HG03457 (cell line): Measurements from ENCODE around the gene PLOD2.
"Not testable (repeated sequence)": the region's sequence is repeated elsewhere in the genome, so short reads cannot be mapped to it uniquely, and the experiment has no call there.

ENCODE experiments used
- ATAC-seq: cut with Tn5 transposase; IDR thresholded peaks from one replicate; pipeline ENCODE4 v1.9.1; 2021; ENCODE audit warnings: moderate number of reproducible peaks; ENCODE audit not compliant: unreplicated experiment

The PLOD2 gene

GRCh38 chr3:146142757-146143156, 18.2 kb downstream of the PLOD2 start:
- ATAC-seq = no peak

- no peak for ATAC-seq
These were observed 21.3 kb downstream of the PLOD2 start for GRCh38 chr3:146139586-146140110.

GRCh38 chr3:146138902-146139301, 22.1 kb downstream of the PLOD2 start:
- no peak for ATAC-seq

GRCh38 chr3:146136647-146137046, 24.3 kb downstream of the PLOD2 start:
- ATAC-seq = no peak

- ATAC-seq = no peak
These were observed 26.5 kb downstream of the PLOD2 start for GRCh38 chr3:146134348-146135117.

GRCh38 chr3:146133441-146133840, 27.5 kb downstream of the PLOD2 start:
- no peak for ATAC-seq

GRCh38 chr3:146131616-146132410, 29.2 kb downstream of the PLOD2 start:
- ATAC-seq = no peak

GRCh38 chr3:146130881-146131371, 30.1 kb downstream of the PLOD2 start:
- ATAC-seq = no peak

GRCh38 chr3:146129750-146130149, 31.2 kb downstream of the PLOD2 start:
- ATAC-seq = no peak

- ATAC-seq = no peak
These were observed 32.0 kb downstream of the PLOD2 start for GRCh38 chr3:146128939-146129338.

- no peak for ATAC-seq
These were observed 32.8 kb downstream of the PLOD2 start for GRCh38 chr3:146128179-146128578.

GRCh38 chr3:146125951-146126350, 35.0 kb downstream of the PLOD2 start:
- ATAC-seq = no peak

GRCh38 chr3:146124126-146124801, 36.7 kb downstream of the PLOD2 start:
- ATAC-seq = no peak

- no peak for ATAC-seq
These were observed 43.3 kb downstream of the PLOD2 start for GRCh38 chr3:146117406-146118285.

GRCh38 chr3:146115619-146116018, 45.4 kb downstream of the PLOD2 start:
- ATAC-seq = no peak

GRCh38 chr3:146113804-146114203, 47.2 kb downstream of the PLOD2 start:
- not testable (repeated sequence) for ATAC-seq

GRCh38 chr3:146111337-146111736, 49.6 kb downstream of the PLOD2 start:
- ATAC-seq = no peak

- no peak for ATAC-seq
These were observed 50.8 kb downstream of the PLOD2 start for GRCh38 chr3:146110161-146110560.

GRCh38 chr3:146106986-146107385, 54.0 kb downstream of the PLOD2 start:
- ATAC-seq = no peak

GRCh38 chr3:146104068-146104467, 56.9 kb downstream of the PLOD2 start:
- ATAC-seq = no peak
